Transverse colon (tissue), 3 donors: Measurements from ENCODE around the gene ZNF142.

Source experiments
- EP300 ChIP-seq: sonication (generic); formaldehyde crosslinking; IDR thresholded peaks from one replicate; pipeline ENCODE4 v1.6.1; 2017; ENCODE audit warnings: antibody characterized with exemption, low read depth
- TF ChIP-seq, protein P1 (sequence below), 5 experiments: fragments of 200-600 bp in 3 of 5; fragments of 450-650 bp in 2 of 5; sonication (generic) in 3 of 5; IDR thresholded peaks; 1 replicate in 2 of 5; 2 replicates in 3 of 5; pipeline ENCODE4 v1.5.1; 2016 to 2017; ENCODE audit warnings: antibody characterized with exemption in 5 of 5, inconsistent platforms in 3 of 5, mild to moderate bottlenecking in 2 of 5, moderate library complexity in 1 of 5

DNA sequence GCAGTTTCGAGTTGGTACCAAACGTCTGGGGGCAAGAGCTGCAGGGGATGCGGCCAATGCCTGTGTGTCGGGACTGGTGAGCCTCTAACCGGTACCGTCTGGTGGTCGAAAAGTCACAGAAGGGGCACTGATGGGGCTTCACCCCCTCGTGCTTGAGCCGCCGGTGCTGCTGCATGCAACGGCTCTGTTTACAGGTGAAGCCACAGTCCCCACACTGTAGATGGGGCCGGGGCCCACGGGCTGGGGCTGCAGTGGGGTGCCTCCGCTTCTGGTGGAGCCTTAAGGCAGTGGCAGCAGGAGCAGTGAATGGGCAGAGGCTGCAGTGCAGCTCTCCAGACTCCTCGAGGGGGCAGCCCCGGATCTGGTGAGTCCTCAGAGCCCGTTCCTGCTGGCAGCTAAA is 16.6 kb downstream of the ZNF142 start:
- TF ChIP-seq, protein P1, sequence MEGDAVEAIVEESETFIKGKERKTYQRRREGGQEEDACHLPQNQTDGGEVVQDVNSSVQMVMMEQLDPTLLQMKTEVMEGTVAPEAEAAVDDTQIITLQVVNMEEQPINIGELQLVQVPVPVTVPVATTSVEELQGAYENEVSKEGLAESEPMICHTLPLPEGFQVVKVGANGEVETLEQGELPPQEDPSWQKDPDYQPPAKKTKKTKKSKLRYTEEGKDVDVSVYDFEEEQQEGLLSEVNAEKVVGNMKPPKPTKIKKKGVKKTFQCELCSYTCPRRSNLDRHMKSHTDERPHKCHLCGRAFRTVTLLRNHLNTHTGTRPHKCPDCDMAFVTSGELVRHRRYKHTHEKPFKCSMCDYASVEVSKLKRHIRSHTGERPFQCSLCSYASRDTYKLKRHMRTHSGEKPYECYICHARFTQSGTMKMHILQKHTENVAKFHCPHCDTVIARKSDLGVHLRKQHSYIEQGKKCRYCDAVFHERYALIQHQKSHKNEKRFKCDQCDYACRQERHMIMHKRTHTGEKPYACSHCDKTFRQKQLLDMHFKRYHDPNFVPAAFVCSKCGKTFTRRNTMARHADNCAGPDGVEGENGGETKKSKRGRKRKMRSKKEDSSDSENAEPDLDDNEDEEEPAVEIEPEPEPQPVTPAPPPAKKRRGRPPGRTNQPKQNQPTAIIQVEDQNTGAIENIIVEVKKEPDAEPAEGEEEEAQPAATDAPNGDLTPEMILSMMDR (IDR thresholded peaks at IDR 0.05): no peak
- TF ChIP-seq EP300: no peak
